Activated B cell treated with CpG ODN at 0.5 μM for 24 hours (primary cell): Measurements from ENCODE around the gene SLC6A3. TPM values are rescaled to one million over a fixed set of nuclear protein-coding genes. Genes with fewer than 3 reads are reported as not detected.
A peak's percentile ranks its signal among the peaks of the same experiment; 100 is the strongest.

Source experiments
- ATAC-seq: fragments of 200-7000 bp; cut with Tn5 transposase; one replicate; pipeline ENCODE4 v1.10.0; 2021; ENCODE audit warnings: low read depth, mild to moderate bottlenecking, moderate library complexity
- CTCF ChIA-PET: fragments of 350-600 bp; sonication (Branson Sonifier 250); formaldehyde crosslinking; loops from one replicate; lab custom pipeline; 2021; ENCODE audit warnings: antibody characterized with exemption; lab: Charles Lee
- POLR2A ChIA-PET: fragments of 350-600 bp; sonication (Branson Sonifier 250); formaldehyde crosslinking; loops from one replicate; lab custom pipeline; 2021; ENCODE audit warnings: antibody characterized with exemption; lab: Charles Lee
- DNase-seq: peaks from one replicate; pipeline ENCODE4 v3.0.0; 2022
- H3K27ac Mint-ChIP-seq: one replicate; pipeline ENCODE4 v1.8.0; 2020; ENCODE audit warnings: mixed read lengths
- H3K27me3 Mint-ChIP-seq: one replicate; pipeline ENCODE4 v1.8.0; 2021; ENCODE audit warnings: mixed read lengths
- H3K36me3 Mint-ChIP-seq: one replicate; pipeline ENCODE4 v1.8.0; 2021; ENCODE audit warnings: low read depth, mixed read lengths
- H3K4me1 Mint-ChIP-seq: one replicate; pipeline ENCODE4 v1.8.0; 2021; ENCODE audit warnings: mixed read lengths
- H3K4me3 Mint-ChIP-seq: one replicate; pipeline ENCODE4 v1.8.0; 2020; ENCODE audit warnings: mild to moderate bottlenecking, mixed read lengths
- H3K9me3 Mint-ChIP-seq: one replicate; pipeline ENCODE4 v1.8.0; 2020; ENCODE audit warnings: mixed read lengths
- intact Hi-C: fragments of 100-400 bp; cut with micrococcal nuclease; formaldehyde crosslinking; loops from one replicate; pipeline ENCODE4 v1.15.1; 2024
- total RNA-seq: library from RNA; stranded (reverse); gene quantifications from 2 replicates; pipeline ENCODE4 v1.2.3, GENCODE V29; 2022
- TF ChIP-seq, protein P1 (sequence below): fragments of 200-600 bp; IDR thresholded peaks from one replicate; pipeline ENCODE4 v1.8.0; 2022; ENCODE audit warnings: antibody characterized with exemption, mild to moderate bottlenecking

SLC6A3 gene
- total RNA-seq, 1 donor from 2014 or later, result 2.0 TPM

DNA sequence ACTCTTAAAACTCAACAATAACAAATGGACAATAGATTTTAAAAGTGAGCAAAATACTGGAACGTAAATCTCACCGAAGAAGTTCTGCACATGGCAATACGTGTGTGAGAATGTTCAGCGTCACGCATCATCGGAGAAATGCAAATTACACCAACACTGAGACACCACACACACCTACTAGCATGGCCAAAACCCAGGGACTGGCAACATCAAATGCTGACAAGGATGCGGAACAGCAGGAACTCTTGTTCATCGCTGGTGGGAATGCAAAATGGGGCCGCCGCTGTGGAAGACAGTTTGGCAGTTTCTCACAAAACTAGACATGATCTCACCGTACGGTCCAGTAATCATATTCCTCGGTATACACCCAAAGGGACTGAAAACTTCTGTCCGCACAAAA lies 78.7 kb downstream of the SLC6A3 start:
- peak; percentile 90 for ATAC-seq
- peak overlapping the region; percentile 41 for H3K4me3 Mint-ChIP-seq
- CTCF ChIA-PET, result no interaction called here

DNA sequence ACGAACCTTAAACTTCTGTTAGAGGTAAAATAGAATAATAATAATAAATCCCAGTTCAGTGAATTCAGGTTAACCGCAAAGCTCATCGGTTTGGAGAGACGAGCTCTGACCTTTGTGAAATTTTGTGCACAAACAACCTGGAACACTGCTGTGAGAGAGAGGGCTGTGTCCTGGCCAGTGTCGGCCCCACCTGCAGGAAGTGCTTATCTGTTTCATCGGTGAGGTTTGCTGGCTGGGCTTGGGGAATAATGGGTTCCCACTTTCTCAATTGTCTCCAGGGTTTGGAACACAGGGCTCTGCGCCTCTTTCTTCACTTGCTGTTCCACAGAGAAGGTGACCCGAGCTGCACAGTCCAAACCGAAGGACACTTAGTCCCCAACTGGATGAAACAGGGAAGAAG lies 81.0 kb downstream of the SLC6A3 start:
- peaks cover 42% of the 10 kb centered on the region for H3K4me1 Mint-ChIP-seq
- no peaks in the 10 kb centered on the region for H3K36me3 Mint-ChIP-seq
- peaks cover 7% of the 10 kb centered on the region for H3K27me3 Mint-ChIP-seq
- no peak for DNase-seq
- TF ChIP-seq, protein P1, sequence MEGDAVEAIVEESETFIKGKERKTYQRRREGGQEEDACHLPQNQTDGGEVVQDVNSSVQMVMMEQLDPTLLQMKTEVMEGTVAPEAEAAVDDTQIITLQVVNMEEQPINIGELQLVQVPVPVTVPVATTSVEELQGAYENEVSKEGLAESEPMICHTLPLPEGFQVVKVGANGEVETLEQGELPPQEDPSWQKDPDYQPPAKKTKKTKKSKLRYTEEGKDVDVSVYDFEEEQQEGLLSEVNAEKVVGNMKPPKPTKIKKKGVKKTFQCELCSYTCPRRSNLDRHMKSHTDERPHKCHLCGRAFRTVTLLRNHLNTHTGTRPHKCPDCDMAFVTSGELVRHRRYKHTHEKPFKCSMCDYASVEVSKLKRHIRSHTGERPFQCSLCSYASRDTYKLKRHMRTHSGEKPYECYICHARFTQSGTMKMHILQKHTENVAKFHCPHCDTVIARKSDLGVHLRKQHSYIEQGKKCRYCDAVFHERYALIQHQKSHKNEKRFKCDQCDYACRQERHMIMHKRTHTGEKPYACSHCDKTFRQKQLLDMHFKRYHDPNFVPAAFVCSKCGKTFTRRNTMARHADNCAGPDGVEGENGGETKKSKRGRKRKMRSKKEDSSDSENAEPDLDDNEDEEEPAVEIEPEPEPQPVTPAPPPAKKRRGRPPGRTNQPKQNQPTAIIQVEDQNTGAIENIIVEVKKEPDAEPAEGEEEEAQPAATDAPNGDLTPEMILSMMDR, result no peak
- ATAC-seq, result no peak
- intact Hi-C loops, result no loop called here
- H3K4me3 Mint-ChIP-seq, result no peak overlapping the region
- POLR2A ChIA-PET, result interaction anchor here (1.4 to 1.8 kb wide), 2 partner anchors 19 to 120 kb away, joined by 3 to 6 read pairs; partner anchors contain the start of gene CLPTM1L
- H3K27ac Mint-ChIP-seq, result no peak overlapping the region
- no peaks in the 10 kb centered on the region for H3K9me3 Mint-ChIP-seq
- CTCF ChIA-PET, result no interaction called here

More for the DNA sequence above, 78.7 kb downstream of the SLC6A3 start:
- POLR2A ChIA-PET, result interaction anchor here (0.7 to 1.0 kb wide), 3 partner anchors 19 to 137 kb away, joined by 3 to 5 read pairs (median 3); no protein-coding TSS in a partner anchor
- H3K4me1 Mint-ChIP-seq, result peaks cover 46% of the 10 kb centered on the region
- no peak for DNase-seq
- no peaks in the 10 kb centered on the region for H3K36me3 Mint-ChIP-seq
- H3K27me3 Mint-ChIP-seq, result peaks cover 7% of the 10 kb centered on the region
- intact Hi-C loops, result loop anchor here (2.0 kb wide), 1 partner anchor 14 kb away; no protein-coding TSS in a partner anchor
- TF ChIP-seq, protein P1, result no peak
- peak overlapping the region; percentile 72 for H3K27ac Mint-ChIP-seq
- H3K9me3 Mint-ChIP-seq, result no peaks in the 10 kb centered on the region

DNA sequence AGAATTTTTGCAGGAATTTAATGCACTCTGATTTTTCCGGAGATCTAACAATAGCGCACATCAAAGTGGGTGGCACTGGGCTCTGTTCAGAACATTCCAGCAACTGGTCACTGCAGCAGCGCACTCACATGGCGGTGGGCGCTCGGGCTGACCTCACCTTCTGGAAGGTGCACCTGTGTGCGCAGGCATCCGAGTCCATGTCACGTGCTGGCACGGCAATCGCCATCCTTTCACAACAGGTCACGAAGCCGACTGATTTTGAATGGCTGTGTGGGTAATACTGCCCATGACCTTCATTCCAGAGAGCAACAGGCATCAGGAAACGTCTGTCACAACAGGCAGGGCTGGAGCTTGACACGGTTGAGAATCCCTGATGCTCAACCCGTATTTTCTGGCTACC lies 81.7 kb downstream of the SLC6A3 start:
- Mint-ChIP-seq H3K4me3 (no peak overlapping the region), H3K36me3 (no peaks in the 10 kb centered on the region), H3K27ac (no peak overlapping the region), H3K9me3 (no peaks in the 10 kb centered on the region), H3K4me1 (peaks cover 42% of the 10 kb centered on the region), H3K27me3 (peaks cover 7% of the 10 kb centered on the region)
- ChIA-PET POLR2A (interaction anchor here (1.0 to 1.8 kb wide), 2 partner anchors 9 to 18 kb away, joined by 3 to 6 read pairs; partner anchors contain the start of gene CLPTM1L), CTCF (no interaction called here)
- ATAC-seq (no peak), DNase-seq (no peak)
- TF ChIP-seq, protein P1, result no peak
- intact Hi-C loops, result no loop called here

DNA sequence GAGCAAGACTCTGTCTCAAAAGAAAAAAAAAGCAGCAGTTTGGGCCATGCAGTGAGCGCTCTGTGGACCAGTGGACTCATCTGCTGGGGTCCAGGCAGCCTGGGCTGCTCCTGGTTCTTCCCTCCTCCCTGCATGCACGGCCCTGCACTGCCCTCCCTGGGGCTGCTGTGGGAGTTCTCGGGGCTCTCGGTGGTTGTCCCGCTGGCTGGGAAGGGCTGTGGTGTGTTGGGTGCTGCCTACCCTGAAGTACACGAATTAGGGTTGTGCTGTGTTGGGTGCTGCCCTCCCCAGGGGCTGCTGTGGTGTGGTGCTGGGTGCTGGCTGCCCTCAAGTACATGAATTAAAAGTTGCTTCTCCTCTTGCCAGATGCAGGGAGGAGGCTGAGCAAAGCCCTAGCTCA lies 82.1 kb downstream of the SLC6A3 start:
- Mint-ChIP-seq H3K27ac (no peak overlapping the region), H3K27me3 (peaks cover 7% of the 10 kb centered on the region), H3K9me3 (no peaks in the 10 kb centered on the region), H3K36me3 (no peaks in the 10 kb centered on the region), H3K4me1 (peaks cover 42% of the 10 kb centered on the region), H3K4me3 (no peak overlapping the region)
- POLR2A ChIA-PET, result interaction anchor here (1.0 to 1.8 kb wide), 3 partner anchors 9 to 18 kb away, joined by 3 to 6 read pairs (median 5); partner anchors contain the start of gene CLPTM1L
- CTCF ChIA-PET, result no interaction called here
- no peak for ATAC-seq
- TF ChIP-seq, protein P1, result no peak
- DNase-seq, result no peak
- intact Hi-C loops, result no loop called here

DNA sequence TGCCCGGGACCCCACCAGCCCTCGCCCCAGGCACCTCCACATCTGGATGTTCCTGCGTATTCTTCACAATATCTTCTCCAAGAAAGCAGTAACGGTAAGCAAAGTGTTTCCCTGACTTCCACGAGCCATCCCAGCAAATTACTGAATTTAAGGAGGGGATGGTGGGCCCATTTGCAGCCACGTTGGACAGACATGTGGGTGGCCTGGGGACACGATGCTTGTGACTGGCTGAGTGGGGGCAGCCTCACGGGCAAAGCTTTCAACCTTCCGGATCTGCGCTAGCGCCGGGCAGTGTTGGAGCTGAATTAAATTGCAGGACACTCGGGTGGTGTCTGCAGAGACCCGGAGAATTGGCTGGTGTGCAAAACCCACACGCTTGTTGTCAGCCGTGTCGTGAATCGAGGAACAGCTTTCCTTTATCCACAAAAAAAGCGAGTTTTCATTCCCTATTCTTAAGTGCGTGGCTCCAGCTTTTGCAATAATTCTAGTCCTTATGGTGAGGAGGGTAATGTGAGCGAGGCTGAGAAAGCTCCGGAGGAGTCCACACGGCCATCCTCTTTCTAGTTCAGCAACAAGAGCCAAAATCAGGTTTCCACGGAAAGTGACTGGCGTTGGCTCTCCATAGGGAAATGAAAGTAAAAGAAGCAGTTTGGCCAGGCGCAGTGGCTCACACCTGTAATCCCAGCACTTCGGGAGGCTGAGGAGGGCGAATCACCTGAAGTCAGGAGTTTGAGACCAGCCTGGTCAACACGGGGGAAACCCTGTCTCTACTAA lies 82.8 kb downstream of the SLC6A3 start:
- H3K27me3 Mint-ChIP-seq, result peaks cover 7% of the 10 kb centered on the region
- no peak overlapping the region for H3K27ac Mint-ChIP-seq
- H3K4me1 Mint-ChIP-seq, result peaks cover 40% of the 10 kb centered on the region
- no peaks in the 10 kb centered on the region for H3K36me3 Mint-ChIP-seq
- TF ChIP-seq, protein P1, result no peak
- DNase-seq (no peak), ATAC-seq (no peak)
- H3K4me3 Mint-ChIP-seq, result no peak overlapping the region
- CTCF ChIA-PET, result no interaction called here
- POLR2A ChIA-PET, result interaction anchor here (0.5 to 1.6 kb wide), 2 partner anchors 17 to 77 kb away, joined by 5 to 7 read pairs; partner anchors contain the start of gene CLPTM1L
- intact Hi-C loops, result no loop called here
- H3K9me3 Mint-ChIP-seq, result no peaks in the 10 kb centered on the region
